CD1c-positive myeloid dendritic cell (primary cell): ENCODE results near the gene ASTN2.

Source experiments
- DNase-seq: peaks from one replicate; pipeline ENCODE4 v3.0.0-alpha.2; 2016; ENCODE audit errors: extremely low spot score

Gene ASTN2

GRCh38 chr9:117414906-117415331 lies at the start of gene ASTN2:
Gene ASTN2 (minus strand): TSS chr9:117415057. CDS start chr9:117414938, 119 bp downstream.
- DNase-seq: no peak

- no peak for DNase-seq
Observed at GRCh38 chr9:117462861-117463260, 48.0 kb upstream of the ASTN2 start.

- no peak for DNase-seq
Observed at GRCh38 chr9:117461386-117461785, 46.5 kb upstream of the ASTN2 start.

- no peak for DNase-seq
Observed at GRCh38 chr9:117460743-117461142, 45.9 kb upstream of the ASTN2 start.

- DNase-seq: no peak
Observed at GRCh38 chr9:117459913-117460312, 45.1 kb upstream of the ASTN2 start.

- no peak for DNase-seq
Observed at GRCh38 chr9:117458066-117458465, 43.2 kb upstream of the ASTN2 start.

- DNase-seq: no peak
Observed at GRCh38 chr9:117454711-117455110, 39.9 kb upstream of the ASTN2 start.

GRCh38 chr9:117453737-117454136 lies 38.9 kb upstream of the ASTN2 start:
- no peak for DNase-seq

GRCh38 chr9:117451311-117451710 lies 36.5 kb upstream of the ASTN2 start:
- no peak for DNase-seq

- no peak for DNase-seq
Observed at GRCh38 chr9:117448066-117448465, 33.2 kb upstream of the ASTN2 start.

- no peak for DNase-seq
Observed at GRCh38 chr9:117445631-117446030, 30.8 kb upstream of the ASTN2 start.

GRCh38 chr9:117444501-117444900 lies 29.6 kb upstream of the ASTN2 start:
- no peak for DNase-seq

GRCh38 chr9:117437283-117437682 lies 22.4 kb upstream of the ASTN2 start:
- no peak for DNase-seq

GRCh38 chr9:117435630-117436261 lies 20.9 kb upstream of the ASTN2 start:
- no peak for DNase-seq

GRCh38 chr9:117434566-117434965 lies 19.7 kb upstream of the ASTN2 start:
- no peak for DNase-seq

GRCh38 chr9:117430813-117431212 lies 16.0 kb upstream of the ASTN2 start:
- no peak for DNase-seq

GRCh38 chr9:117427357-117427913 lies 12.6 kb upstream of the ASTN2 start:
- DNase-seq: no peak

GRCh38 chr9:117425566-117425965 lies 10.7 kb upstream of the ASTN2 start:
- no peak for DNase-seq

GRCh38 chr9:117424291-117424690 lies 9.4 kb upstream of the ASTN2 start:
- DNase-seq: no peak

GRCh38 chr9:117418111-117418510 lies 3.3 kb upstream of the ASTN2 start:
- no peak for DNase-seq

GRCh38 chr9:117416856-117417255 lies 2.0 kb upstream of the ASTN2 start:
- DNase-seq: no peak

GRCh38 chr9:117415358-117415914 lies 579 bp upstream of the ASTN2 start:
- no peak for DNase-seq

- no peak for DNase-seq
Observed at GRCh38 chr9:117414220-117414905, 494 bp downstream of the ASTN2 start.
